Adipocyte (in vitro differentiated cells): ENCODE measurements around the gene AIG1.
"Not testable (repeated sequence)": the region's sequence is repeated elsewhere in the genome, so short reads cannot be mapped to it uniquely, and the experiment has no call there.

Experiments
- DNase-seq: peaks from one replicate; pipeline ENCODE4 v3.0.0-alpha.2; 2015; ENCODE audit warnings: low read depth
- H3K27me3 ChIP-seq: replicated peaks from 2 replicates; pipeline ENCODE4 v1.7.0; 2013; ENCODE audit warnings: mild to moderate bottlenecking, low read length, moderate library complexity; ENCODE audit not compliant: control insufficient read depth, insufficient read depth
- H3K36me3 ChIP-seq: 2 replicates; pipeline ENCODE4 v1.7.0; 2013; ENCODE audit warnings: low read length, mild to moderate bottlenecking, moderate library complexity; ENCODE audit not compliant: control insufficient read depth, insufficient read depth, severe bottlenecking
- H3K4me1 ChIP-seq: 2 replicates; pipeline ENCODE4 v1.7.0; 2013; ENCODE audit warnings: mild to moderate bottlenecking, low read length, moderate library complexity; ENCODE audit not compliant: control insufficient read depth, insufficient read depth
- H3K4me3 ChIP-seq: 2 replicates; pipeline ENCODE4 v1.7.0; 2013; ENCODE audit warnings: mild to moderate bottlenecking, low read length, moderate library complexity
- H3K9ac ChIP-seq: 2 replicates; pipeline ENCODE4 v1.7.0; 2013; ENCODE audit warnings: mild to moderate bottlenecking, low read length, moderate library complexity
- H3K9me3 ChIP-seq: 2 replicates; pipeline ENCODE4 v1.7.0; 2013; ENCODE audit warnings: mild to moderate bottlenecking, low read length, moderate library complexity; ENCODE audit not compliant: control insufficient read depth

Gene AIG1

DNA sequence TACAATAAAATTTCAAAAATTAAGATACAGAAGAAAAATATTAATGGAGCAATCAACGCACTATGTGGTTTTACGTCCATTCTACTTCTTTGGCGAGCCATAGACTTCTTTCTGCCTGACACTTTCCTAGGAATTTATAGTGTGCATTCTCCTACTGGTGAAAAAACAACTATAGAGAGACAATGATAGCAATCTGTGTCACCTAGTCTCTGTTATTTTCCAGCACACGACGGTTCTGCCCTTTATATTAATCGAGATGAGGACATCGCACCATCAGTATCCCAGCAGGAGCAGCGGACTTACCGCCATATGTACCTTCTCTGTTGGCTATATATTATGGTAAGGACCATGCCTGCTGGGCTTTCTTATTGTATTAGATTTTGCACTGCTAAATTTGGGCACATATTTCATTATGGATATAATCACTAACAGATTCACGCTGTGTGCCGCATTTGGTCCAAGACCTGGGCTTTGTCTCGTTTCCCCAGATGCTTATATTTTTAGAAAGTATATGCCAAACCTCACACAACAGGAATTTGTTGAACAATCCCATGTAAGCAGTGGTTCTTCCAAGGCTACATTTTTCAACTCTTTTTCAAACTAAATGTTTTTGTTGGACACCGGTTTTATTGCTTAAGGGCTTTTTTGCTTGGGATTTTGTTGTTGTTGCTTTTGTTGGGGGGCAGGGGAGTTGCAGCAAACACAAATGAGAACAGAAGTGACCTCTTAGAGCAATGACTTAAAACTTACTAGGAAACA lies 223.4 kb downstream of the AIG1 start:
- Histone ChIP-seq H3K4me1 (peaks cover 21% of the 10 kb centered on the region), H3K4me3 (peak overlapping the region; percentile 2), H3K27me3 (no peaks in the 10 kb centered on the region), H3K9me3 (no peaks in the 10 kb centered on the region), H3K9ac (peak overlapping the region; percentile 24), H3K36me3 (no peaks in the 10 kb centered on the region)
- DNase-seq: peak; percentile 89

GRCh38 chr6:143286251-143286795 lies 225.6 kb downstream of the AIG1 start:
- Histone ChIP-seq H3K9me3 (no peaks in the 10 kb centered on the region), H3K36me3 (no peaks in the 10 kb centered on the region), H3K9ac (no peak overlapping the region), H3K27me3 (no peaks in the 10 kb centered on the region), H3K4me1 (peaks cover 21% of the 10 kb centered on the region), H3K4me3 (no peak overlapping the region)
- DNase-seq: peak; percentile 46

- H3K4me1 ChIP-seq: peaks cover 18% of the 10 kb centered on the region
- H3K36me3 ChIP-seq: no peaks in the 10 kb centered on the region
- H3K9me3 ChIP-seq: no peaks in the 10 kb centered on the region
- H3K27me3 ChIP-seq: no peaks in the 10 kb centered on the region
- H3K4me3 ChIP-seq: no peak overlapping the region
- no peak overlapping the region for H3K9ac ChIP-seq
- DNase-seq: no peak
Observed at GRCh38 chr6:143288923-143289322, 228.2 kb downstream of the AIG1 start.

GRCh38 chr6:143290206-143290605 lies 229.5 kb downstream of the AIG1 start:
- Histone ChIP-seq H3K4me1 (peaks cover 6% of the 10 kb centered on the region), H3K9ac (no peak overlapping the region), H3K4me3 (no peak overlapping the region), H3K27me3 (no peaks in the 10 kb centered on the region), H3K36me3 (no peaks in the 10 kb centered on the region), H3K9me3 (no peaks in the 10 kb centered on the region)
- no peak for DNase-seq

- no peaks in the 10 kb centered on the region for H3K27me3 ChIP-seq
- DNase-seq: no peak
- no peak overlapping the region for H3K9ac ChIP-seq
- H3K4me1 ChIP-seq: no peaks in the 10 kb centered on the region
- H3K4me3 ChIP-seq: no peak overlapping the region
- H3K36me3 ChIP-seq: no peaks in the 10 kb centered on the region
- no peaks in the 10 kb centered on the region for H3K9me3 ChIP-seq
Observed at GRCh38 chr6:143293523-143293922, 232.8 kb downstream of the AIG1 start.

DNA sequence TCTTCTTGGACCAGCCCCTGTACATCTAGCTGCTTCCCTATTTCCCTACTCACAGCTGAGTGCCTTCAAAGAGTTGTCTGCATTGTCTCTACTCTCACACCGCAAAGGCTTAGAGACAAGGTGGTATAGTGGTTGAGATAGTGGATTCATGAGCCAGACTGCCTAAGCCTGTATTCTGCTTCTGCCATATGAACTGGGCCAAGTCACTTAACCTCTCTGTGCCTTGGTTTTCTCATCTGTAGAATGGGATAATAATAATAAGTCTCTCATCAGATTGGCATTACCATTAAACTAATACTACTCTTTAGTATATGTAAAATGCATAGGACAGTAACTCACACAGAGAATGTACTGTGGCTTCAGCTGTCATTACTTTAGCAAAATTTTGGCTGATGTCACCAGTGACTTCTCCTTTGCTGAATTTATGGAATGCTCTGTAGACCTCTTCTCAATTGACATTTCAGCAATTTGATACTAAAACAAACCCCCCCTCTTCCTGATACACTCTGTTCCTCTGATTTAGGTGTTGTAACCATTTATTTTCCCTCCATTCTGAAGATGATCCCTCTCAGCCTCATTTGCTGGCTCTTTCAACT lies 233.7 kb downstream of the AIG1 start:
- Histone ChIP-seq H3K36me3 (no peaks in the 10 kb centered on the region), H3K27me3 (no peaks in the 10 kb centered on the region), H3K9ac (no peak overlapping the region), H3K4me1 (no peaks in the 10 kb centered on the region), H3K4me3 (no peak overlapping the region), H3K9me3 (no peaks in the 10 kb centered on the region)
- no peak for DNase-seq

- Histone ChIP-seq H3K9ac (no peak overlapping the region), H3K4me3 (no peak overlapping the region), H3K4me1 (no peaks in the 10 kb centered on the region), H3K27me3 (no peaks in the 10 kb centered on the region), H3K36me3 (no peaks in the 10 kb centered on the region), H3K9me3 (no peaks in the 10 kb centered on the region)
- DNase-seq: no peak
Observed at GRCh38 chr6:143295932-143296331, 235.2 kb downstream of the AIG1 start.

GRCh38 chr6:143298071-143298470 lies 237.4 kb downstream of the AIG1 start:
- H3K27me3 ChIP-seq: no peaks in the 10 kb centered on the region
- H3K9me3 ChIP-seq: no peaks in the 10 kb centered on the region
- no peaks in the 10 kb centered on the region for H3K4me1 ChIP-seq
- DNase-seq: no peak
- no peaks in the 10 kb centered on the region for H3K36me3 ChIP-seq
- no peak overlapping the region for H3K9ac ChIP-seq
- no peak overlapping the region for H3K4me3 ChIP-seq

DNA sequence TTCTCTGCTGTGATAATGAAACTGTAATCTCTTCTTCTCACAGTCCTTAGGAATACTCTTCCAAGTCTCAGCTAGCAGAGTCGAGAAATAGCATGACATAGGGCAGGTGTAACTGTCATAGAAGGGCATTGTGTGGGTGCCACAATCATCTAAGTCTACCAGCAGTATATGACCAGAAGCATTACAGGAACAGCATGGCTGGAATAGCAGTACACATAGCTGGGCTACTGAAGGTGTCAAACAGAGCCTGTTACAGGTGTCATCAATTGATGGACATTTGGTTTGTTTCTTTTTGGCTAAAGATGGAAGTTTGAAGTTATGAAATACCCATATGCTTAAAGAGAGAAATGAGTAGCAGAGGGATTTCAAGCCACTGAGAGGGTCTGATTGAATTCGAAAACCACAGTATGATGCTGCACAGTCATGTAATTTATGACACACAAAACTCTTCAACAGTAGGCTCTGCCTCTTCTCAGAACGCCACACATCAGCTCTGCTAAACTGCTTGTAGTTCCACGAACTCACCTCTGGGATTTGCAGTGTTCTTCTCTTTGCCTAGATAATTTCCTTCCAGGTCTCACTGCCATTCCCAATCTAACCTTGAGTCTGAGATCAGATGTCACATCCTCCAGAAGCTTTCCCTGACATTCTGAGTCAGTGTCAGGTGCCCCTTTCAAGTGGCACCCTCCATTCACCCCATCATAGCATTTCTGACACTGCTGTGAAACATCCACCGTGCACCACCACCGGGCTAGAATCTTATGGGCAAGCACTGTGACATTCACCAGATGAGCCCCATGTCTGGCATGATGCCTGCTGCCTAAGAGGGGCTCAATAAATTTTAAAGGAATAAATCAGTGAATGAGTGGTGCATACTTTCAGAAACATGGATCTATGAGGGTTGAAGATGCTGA lies 238.8 kb downstream of the AIG1 start:
- Histone ChIP-seq H3K4me1 (no peaks in the 10 kb centered on the region), H3K9me3 (no peaks in the 10 kb centered on the region), H3K27me3 (no peaks in the 10 kb centered on the region), H3K4me3 (no peak overlapping the region), H3K9ac (no peak overlapping the region), H3K36me3 (no peaks in the 10 kb centered on the region)
- DNase-seq: no peak

- DNase-seq: no peak
- H3K4me3 ChIP-seq: no peak overlapping the region
- H3K4me1 ChIP-seq: no peaks in the 10 kb centered on the region
- H3K27me3 ChIP-seq: no peaks in the 10 kb centered on the region
- H3K9ac ChIP-seq: no peak overlapping the region
- H3K9me3 ChIP-seq: no peaks in the 10 kb centered on the region
- no peaks in the 10 kb centered on the region for H3K36me3 ChIP-seq
Observed at GRCh38 chr6:143301188-143301587, 240.5 kb downstream of the AIG1 start.

- H3K36me3 ChIP-seq, H3K4me3 ChIP-seq, H3K27me3 ChIP-seq, H3K4me1 ChIP-seq, DNase-seq, H3K9me3 ChIP-seq, H3K9ac ChIP-seq: not testable (repeated sequence)
Observed at GRCh38 chr6:143307760-143308159, 247.1 kb downstream of the AIG1 start.
